Chondrocyte (in vitro differentiated cells): ENCODE results near the gene CPLX3. TPM values are rescaled to one million over a fixed set of nuclear protein-coding genes. Genes with fewer than 3 reads are reported as not detected.

Source experiments
- DNase-seq: peaks from one replicate; pipeline ENCODE4 v3.0.0; 2021; ENCODE audit warnings: mixed read lengths, low spot score
- H3K27ac Mint-ChIP-seq: one replicate; pipeline ENCODE4 v1.8.0; 2021; ENCODE audit warnings: mild to moderate bottlenecking, moderate library complexity, mixed read lengths; ENCODE audit not compliant: unreplicated experiment
- H3K27me3 Mint-ChIP-seq: 2 replicates; pipeline ENCODE4 v1.8.0; 2021; ENCODE audit warnings: low read depth, mixed read lengths
- H3K36me3 Mint-ChIP-seq: 2 replicates; pipeline ENCODE4 v1.8.0; 2021; ENCODE audit warnings: low read depth, mixed read lengths
- H3K4me1 Mint-ChIP-seq: 2 replicates; pipeline ENCODE4 v1.8.0; 2021; ENCODE audit warnings: low read depth, mild to moderate bottlenecking, mixed read lengths
- H3K4me3 Mint-ChIP-seq: one replicate; pipeline ENCODE4 v1.8.0; 2021; ENCODE audit warnings: mild to moderate bottlenecking, moderate library complexity, mixed read lengths; ENCODE audit not compliant: unreplicated experiment
- H3K9me3 Mint-ChIP-seq: 2 replicates; pipeline ENCODE4 v1.8.0; 2021; ENCODE audit warnings: low read depth, mixed read lengths
- CTCF ChIP-seq: fragments of 200-600 bp; sonication (generic); IDR thresholded peaks from 2 replicates; pipeline ENCODE4 v1.5.0; 2021; ENCODE audit warnings: antibody characterized with exemption, mild to moderate bottlenecking, moderate library complexity
- total RNA-seq: library from RNA; stranded (reverse); gene quantifications from 3 replicates; pipeline ENCODE4 v1.2.1, GENCODE V29; 2021

CPLX3 gene
- total RNA-seq, 1 donor from 2014 or later = not detected

DNA sequence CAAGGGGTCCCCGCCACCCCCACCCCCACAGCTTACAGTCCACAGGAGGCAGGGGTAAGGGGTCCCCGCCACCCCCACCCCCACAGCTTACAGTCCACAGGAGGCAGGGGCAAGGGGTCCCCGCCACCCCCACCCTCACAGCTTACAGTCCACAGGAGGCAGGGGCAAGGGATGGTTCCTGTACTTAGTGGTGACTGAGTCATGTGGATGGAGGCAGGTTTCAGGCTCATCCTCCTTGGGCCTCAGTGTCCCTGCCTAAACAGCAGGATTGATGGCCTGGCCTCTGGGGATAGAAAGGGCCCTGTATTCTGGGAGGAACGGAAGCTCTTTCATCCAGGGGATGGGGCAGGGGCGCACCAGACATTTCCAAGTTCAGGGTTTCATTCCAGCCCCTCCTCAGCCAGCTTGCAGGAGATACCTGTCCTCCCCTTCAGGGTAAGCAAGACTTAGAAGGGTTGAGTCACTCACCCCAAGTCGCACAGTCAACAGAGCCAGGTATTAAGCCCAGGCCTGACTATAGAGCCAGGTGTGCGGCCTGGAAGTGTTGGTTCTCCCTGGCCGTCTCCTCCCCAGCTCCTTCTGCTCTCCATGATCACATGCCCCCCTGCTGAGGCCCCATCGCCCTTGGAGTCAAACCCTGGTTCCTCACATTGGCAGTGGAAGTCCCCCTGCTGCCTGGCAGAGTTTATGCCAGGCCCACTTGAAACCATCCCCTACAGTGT, 32.0 kb upstream of the CPLX3 start:
- Mint-ChIP-seq H3K9me3 (no peaks in the 10 kb centered on the region), H3K27me3 (no peaks in the 10 kb centered on the region), H3K36me3 (peaks cover 4% of the 10 kb centered on the region), H3K4me1 (peaks cover 35% of the 10 kb centered on the region), H3K4me3 (no peak overlapping the region), H3K27ac (no peak overlapping the region)
- TF ChIP-seq CTCF = no peak
- DNase-seq = no peak

DNA sequence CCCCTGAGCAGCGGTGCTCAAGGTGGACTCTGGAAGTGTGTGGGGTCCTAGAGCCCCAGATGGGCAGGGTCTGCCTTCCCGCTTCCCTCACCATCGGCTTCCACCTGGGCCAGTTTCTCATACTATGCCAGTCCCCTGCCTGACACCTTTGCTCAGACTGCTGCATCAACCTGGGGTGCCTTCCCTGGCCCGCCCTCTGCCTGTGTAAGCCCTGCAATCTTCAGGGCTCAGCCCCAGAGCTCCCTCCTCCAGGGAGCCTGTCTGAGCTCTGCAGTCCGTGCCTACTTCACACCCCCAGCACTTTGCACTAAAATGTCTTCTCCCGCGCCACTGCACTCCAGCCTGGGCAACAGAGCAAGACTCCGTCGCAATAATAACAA, 31.5 kb upstream of the CPLX3 start:
- Mint-ChIP-seq H3K4me1 (peaks cover 29% of the 10 kb centered on the region), H3K27me3 (no peaks in the 10 kb centered on the region), H3K36me3 (peaks cover 4% of the 10 kb centered on the region), H3K27ac (no peak overlapping the region), H3K9me3 (no peaks in the 10 kb centered on the region), H3K4me3 (no peak overlapping the region)
- DNase-seq = no peak
- no peak for TF ChIP-seq CTCF

DNA sequence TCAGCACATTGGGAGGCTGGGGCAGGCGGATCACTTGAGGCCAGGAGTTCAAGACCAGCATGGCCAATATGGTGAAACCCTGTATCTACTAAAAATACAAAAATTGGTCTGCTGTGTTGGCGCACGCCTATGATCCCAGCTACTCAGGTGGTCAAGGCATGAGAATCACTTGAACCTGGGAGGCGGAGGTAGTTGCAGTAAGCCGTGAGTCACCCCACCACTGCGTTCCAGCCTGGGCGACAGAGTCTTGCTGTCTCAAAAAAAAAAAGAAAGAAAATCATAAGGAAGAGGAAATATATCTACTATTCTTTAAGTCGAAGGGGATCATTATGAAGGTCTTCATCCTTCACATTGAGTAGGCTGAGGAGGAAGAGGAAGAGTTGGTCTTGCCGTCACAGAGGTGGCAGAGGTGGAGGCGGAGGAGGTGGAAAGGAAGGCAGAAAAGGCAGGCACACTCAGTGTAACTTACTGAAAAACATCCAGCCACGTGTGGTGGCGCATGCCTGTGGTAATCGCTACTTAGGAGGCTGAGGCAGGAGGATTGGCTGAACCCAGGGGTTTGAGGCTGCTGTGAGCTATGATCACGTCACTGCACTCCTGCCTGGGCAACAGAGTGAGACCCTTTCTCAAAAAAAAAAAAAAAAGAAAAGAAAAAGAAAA, 30.3 kb upstream of the CPLX3 start:
- H3K9me3 Mint-ChIP-seq = no peaks in the 10 kb centered on the region
- H3K27me3 Mint-ChIP-seq = no peaks in the 10 kb centered on the region
- H3K4me3 Mint-ChIP-seq = no peak overlapping the region
- TF ChIP-seq CTCF = no peak
- H3K36me3 Mint-ChIP-seq = peaks cover 5% of the 10 kb centered on the region
- H3K27ac Mint-ChIP-seq = peak overlapping the region; percentile 51
- H3K4me1 Mint-ChIP-seq = peaks cover 18% of the 10 kb centered on the region
- no peak for DNase-seq

DNA sequence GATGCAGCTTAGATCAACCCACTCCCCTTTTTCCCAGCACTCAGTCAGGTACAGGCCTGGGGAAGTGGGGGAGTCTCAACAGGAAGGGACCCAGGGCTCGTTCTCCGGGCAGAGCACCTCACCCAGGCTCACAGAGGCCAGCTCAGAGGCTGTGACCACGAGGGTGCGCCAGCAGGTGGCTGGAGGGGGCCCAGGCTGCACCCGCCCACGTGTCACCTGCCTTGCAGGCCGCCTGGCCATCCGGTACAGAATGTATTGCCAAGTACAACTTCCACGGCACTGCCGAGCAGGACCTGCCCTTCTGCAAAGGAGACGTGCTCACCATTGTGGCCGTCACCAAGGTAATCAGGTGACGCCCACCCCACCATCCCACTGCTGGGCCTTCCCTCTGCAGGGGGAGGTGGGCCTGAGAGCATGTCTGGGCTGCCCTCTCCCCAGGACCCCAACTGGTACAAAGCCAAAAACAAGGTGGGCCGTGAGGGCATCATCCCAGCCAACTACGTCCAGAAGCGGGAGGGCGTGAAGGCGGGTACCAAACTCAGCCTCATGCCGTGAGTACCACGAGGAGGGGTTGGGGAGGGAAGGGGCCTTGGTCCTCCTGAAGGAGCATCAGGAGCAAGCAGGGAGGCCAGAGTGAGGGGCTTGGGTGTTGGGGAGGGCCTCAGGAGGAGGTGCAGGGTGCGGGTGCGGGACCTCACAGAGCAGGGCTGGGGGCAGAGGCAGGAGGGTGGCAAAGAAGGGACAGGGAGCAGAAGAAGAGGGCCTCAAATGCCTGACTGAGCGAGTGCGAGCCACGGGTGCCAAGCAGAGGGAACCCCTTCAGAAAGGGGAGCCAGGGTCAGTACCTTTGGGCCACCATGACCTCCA, 27.8 kb upstream of the CPLX3 start:
- DNase-seq = no peak
- H3K9me3 Mint-ChIP-seq = no peaks in the 10 kb centered on the region
- H3K36me3 Mint-ChIP-seq = peaks cover 8% of the 10 kb centered on the region
- no peak overlapping the region for H3K27ac Mint-ChIP-seq
- no peak overlapping the region for H3K4me3 Mint-ChIP-seq
- peaks cover under 1% of the 10 kb centered on the region for H3K4me1 Mint-ChIP-seq
- no peaks in the 10 kb centered on the region for H3K27me3 Mint-ChIP-seq
- no peak for TF ChIP-seq CTCF

- peaks cover 15% of the 10 kb centered on the region for H3K36me3 Mint-ChIP-seq
- no peaks in the 10 kb centered on the region for H3K4me1 Mint-ChIP-seq
- no peak overlapping the region for H3K4me3 Mint-ChIP-seq
These were observed 27.1 kb upstream of the CPLX3 start for GRCh38 chr15:74799255-74799855.

More at GRCh38 chr15:74799255-74799855, 27.1 kb upstream of the CPLX3 start:
- no peak overlapping the region for H3K27ac Mint-ChIP-seq
- no peaks in the 10 kb centered on the region for H3K27me3 Mint-ChIP-seq
- no peak for DNase-seq
- no peaks in the 10 kb centered on the region for H3K9me3 Mint-ChIP-seq
- TF ChIP-seq CTCF = no peak
